GM18502 (cell line): ENCODE results near the gene LIME1.
"Not testable (repeated sequence)": the region's sequence is repeated elsewhere in the genome, so short reads cannot be mapped to it uniquely, and the experiment has no call there.

ENCODE experiments used
- ATAC-seq: cut with Tn5 transposase; IDR thresholded peaks from one replicate; pipeline ENCODE4 v1.9.1; 2021; ENCODE audit warnings: mild to moderate bottlenecking; ENCODE audit not compliant: unreplicated experiment, poor library complexity

The LIME1 gene

DNA sequence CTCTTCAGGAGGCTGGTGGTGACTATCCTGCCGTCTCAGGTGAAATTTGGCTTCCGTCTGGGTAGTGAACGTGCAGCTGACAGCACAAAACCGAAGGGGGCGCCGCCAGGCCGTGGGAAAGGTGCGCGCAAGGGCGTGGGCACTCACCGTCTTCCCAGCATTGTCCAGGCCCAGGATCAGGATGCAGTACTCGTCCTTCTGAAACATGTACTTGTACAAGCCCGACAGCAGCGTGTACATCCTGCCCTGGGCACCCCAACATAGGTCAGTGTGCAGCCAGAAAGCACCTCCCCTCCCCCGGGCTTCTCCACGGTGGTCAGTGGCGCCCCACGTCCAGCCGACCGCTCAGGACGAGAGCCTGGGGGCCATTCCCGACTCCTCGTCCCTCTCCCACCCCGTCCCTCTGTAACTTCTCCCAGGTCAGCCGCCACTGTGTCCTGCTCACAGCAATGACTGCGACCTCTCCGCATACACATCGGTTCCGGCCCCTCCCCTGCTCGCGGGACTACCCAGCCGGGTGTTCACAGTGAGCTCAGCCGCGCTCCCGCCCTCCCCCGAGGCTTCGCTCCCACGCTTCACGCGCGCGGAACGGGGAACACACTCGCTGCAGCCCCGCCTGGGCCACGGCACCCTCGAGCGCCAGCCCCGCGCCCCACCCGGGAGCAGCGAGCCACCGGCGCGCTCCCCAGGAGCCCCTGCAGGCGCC is 29.5 kb upstream of the LIME1 start:
- ATAC-seq, result peak; percentile 42

DNA sequence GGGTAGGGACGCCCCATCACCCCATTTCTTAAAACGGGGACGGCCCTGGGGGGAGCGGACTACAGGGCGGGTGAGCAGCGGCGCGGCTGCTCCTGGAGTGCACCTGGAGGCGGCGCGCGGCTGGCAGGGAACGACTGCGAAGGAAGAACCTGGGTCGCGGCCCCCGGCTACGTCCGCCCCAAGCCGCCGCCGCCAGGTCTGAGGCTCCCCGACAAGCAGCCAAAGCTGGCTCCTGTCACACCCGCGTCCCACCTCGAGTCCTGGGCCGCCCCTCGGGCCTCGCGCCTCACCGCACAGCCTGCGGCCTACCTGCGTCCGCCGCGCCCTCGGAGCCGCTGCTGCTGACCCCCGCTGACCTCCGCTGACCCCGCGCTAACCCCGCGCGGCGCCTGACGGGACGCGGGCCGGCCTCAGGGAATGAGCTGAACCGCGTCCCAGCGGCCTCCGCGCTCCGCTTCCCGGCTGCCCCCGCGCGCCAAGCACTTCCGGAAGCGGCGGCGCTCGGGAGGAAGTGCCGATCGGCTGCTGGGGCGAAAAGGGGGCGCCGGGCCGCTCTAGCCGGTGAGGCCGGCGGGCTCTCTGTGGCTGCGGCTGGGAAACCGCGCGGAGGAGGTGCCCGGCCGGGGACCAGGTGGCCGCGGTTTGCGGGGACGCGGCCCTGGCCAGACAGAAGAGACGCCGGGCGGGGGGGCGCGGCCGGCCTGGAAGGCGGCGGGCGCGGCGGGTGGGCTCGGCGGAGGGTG is 28.7 kb upstream of the LIME1 start, which contains the start of the genes ARFRP1 and ZGPAT:
Gene ARFRP1, minus strand, starts transcription at position 419 of the 743 bp plus-strand sequence. CDS start 885 bp downstream, outside the sequence.
Gene ZGPAT, plus strand, starts transcription at position 482 of the 743 bp plus-strand sequence. CDS start 542 bp downstream, outside the sequence.
- peak; percentile 66 for ATAC-seq

DNA sequence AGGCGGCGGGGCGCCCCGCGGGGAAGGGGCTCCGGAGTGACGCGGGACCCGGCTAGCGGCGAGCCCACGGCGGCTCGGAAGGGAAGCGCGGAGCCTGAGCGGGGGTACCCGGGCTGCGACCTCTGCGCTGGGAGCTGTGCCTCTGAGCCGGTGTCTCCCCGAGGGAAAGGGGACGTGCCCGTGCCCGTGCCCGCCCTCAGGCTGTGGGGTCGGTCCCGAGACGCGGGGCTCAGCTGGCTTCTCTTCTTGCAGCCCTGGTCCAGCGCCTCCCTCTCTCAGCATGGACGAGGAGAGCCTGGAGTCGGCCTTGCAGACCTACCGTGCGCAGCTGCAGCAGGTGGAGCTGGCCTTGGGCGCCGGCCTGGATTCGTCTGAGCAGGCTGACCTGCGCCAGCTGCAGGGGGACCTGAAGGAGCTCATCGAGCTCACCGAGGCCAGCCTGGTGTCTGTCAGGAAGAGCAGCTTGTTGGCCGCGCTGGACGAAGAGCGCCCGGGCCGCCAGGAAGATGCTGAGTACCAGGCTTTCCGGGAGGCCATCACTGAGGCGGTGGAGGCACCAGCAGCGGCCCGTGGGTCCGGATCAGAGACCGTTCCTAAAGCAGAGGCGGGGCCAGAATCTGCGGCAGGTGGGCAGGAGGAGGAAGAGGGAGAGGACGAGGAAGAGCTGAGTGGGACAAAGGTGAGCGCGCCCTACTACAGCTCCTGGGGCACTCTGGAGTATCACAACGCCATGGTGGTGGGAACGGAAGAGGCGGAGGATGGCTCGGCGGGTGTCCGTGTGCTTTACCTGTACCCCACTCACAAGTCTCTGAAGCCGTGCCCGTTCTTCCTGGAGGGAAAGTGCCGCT is 27.9 kb upstream of the LIME1 start:
- peak; percentile 19 for ATAC-seq

DNA sequence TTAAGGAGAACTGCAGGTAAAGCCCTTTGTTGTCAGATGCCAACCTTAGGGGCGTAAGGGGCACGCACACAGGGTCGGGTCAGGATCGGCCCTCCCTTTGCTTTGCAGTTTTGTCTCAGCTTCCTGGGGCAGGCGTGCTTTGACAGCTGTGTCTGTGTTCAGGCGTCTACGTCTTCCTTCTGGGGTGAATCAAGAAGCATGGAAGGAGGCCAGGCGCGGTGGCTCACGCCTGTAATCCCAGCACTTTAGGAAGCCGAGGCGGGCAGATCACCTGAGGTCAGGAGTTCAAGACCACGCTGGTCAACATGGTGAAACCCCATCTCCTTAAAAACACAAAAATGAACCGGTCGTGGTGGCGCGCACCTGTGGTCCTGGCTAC is 27.3 kb upstream of the LIME1 start:
- ATAC-seq, result no peak

DNA sequence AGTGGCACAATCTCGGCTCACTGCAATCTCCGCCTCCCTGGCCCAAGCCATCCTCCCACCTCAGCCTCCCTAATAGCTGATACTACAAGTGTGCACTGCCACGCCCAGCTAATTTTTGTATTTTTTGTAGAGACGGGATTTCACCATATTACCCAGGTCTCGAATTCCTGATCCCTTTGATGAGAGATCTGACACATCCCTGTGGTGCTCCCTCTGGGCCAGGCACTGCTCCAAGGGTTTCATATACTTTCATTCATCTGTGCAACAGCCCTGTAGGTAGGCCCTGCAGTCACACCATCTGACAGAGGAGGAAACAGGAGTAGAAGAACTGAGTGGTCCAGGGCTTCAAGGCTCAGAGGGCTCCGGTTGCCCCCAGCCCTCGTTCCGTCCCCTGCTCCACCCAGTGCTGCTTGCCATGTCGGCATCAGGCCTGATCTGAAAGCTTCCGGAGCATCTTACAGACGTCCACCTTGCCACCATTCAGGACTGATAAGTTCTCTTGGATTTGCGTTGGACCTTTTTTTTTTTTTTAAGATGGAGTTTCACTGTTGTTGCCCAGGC is 25.3 kb upstream of the LIME1 start:
- no peak for ATAC-seq

DNA sequence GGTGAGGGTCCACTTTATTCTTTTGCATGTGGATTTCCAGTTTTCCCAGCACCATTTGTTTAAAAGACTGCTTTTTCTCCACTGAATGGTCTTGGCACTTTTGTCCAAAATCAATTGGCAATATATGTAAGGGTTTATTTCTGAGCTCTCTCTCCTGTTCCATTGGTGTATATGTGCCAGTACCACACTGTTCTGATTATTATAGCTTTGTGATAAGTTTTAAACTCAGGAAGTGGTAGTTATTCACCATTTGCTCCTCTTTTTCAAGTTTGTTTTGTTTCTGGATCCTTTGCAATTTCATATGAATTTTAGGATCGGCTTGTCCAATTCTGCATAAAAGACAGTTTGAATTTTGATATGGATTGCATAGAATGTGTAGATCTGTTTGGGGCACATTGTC is 24.3 kb upstream of the LIME1 start:
- ATAC-seq, result no peak

DNA sequence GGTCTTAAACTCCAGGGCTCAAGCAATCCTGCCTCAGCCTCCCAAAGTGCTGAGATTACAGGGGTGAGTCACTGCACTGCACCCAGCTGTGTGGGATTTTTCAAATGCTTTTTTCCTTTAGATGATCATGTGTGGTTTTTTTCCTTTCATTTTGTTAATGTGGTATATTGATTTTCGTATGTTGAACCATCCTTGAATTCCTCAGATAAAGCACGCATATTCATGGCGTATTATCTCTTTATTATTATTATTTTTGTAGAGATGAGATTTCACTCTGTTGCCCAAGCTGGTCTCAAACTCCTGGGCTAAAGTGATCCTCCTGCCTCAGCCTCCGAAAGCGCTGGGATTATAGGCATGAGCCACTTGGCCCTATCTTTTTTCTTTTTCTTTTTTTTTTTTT is 21.6 kb upstream of the LIME1 start:
- ATAC-seq, result no peak

DNA sequence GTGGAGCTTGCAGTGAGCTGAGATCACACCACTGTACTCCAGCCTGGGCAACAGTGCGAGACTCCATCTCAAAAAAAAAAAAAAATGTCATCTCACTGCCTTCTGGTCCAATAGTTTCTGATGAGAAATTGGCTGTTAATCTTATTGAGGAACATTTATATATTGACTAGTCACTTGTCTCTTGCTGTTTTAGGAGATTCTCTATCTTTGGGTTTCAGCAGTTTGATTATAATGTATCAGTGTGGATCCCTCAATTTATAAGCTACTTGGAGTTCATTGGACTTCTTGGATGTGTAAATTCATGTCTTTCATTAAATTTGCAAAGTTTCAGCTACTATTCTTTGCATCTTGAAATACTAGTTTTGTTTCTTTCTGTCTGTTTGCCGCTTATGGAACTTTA is 17.5 kb upstream of the LIME1 start:
- ATAC-seq, result no peak

DNA sequence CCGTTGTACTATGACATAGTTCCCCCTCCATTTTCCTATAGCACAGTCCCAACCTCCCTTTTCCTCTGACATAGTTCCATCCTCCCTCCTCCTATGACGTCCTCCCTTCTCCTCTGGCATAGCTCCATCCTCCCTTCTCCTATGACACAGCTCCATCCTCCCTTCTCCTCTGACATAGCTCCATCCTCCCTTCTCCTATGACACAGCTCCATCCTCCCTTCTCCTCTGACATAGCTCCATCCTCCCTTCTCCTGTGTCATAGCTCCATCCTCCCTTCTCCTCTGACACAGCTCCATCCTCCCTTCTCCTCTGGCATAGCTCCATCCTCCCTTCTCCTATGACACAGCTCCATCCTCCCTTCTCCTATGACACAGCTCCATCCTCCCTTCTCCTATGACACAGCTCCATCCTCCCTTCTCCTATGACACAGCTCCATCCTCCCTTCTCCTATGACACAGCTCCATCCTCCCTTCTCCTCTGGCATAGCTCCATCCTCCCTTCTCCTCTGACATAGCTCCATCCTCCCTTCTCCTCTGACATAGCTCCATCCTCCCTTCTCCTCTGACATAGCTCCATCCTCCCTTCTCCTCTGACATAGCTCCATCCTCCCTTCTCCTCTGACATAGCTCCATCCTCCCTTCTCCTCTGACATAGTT is 13.4 kb upstream of the LIME1 start:
- not testable (repeated sequence) for ATAC-seq

DNA sequence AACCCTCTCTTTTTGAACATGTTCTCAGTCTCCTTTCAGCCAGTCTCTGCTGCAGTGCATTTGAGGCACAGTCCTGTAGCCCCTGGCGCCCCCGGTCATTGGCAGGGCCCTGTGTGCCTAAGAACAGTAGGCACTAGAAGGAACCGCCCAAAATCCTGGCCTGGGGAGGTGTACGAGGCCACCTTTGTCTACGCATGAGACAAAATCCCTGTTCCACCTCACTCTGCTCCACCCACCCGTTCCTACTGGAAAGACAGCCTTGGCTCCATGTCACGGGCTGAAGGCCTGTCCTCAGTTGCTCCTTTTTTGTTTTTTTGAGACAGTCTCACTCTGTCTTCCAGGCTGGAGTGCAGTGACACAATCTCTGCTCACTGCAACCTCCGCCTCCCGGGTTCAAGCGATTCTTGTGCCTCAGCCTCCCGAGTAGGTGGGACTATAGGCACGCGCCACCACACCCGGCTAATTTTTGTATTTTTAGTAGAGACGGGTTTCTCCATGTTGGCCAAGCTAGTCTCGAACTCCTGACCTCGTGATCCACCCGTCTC is 6.2 kb upstream of the LIME1 start:
- ATAC-seq, result not testable (repeated sequence)

DNA sequence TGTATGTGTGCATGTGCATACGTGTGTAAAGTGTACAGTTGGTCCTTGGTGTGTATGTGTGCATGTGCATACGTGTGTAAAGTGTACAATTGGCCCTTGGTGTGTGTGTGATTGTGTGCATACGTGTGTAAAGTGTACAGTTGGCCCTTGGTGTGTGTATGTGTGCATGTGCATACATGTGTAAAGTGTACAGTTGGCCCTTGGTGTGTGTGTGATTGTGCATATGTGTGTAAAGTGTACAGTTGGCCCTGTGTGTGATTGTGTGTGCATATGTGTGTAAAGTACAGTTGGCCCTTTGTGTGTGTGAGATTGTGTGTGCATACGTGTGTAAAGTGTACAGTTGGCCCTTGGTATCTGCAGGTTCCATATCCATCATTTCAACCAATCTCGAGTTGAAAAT is 5.1 kb upstream of the LIME1 start:
- ATAC-seq, result no peak

DNA sequence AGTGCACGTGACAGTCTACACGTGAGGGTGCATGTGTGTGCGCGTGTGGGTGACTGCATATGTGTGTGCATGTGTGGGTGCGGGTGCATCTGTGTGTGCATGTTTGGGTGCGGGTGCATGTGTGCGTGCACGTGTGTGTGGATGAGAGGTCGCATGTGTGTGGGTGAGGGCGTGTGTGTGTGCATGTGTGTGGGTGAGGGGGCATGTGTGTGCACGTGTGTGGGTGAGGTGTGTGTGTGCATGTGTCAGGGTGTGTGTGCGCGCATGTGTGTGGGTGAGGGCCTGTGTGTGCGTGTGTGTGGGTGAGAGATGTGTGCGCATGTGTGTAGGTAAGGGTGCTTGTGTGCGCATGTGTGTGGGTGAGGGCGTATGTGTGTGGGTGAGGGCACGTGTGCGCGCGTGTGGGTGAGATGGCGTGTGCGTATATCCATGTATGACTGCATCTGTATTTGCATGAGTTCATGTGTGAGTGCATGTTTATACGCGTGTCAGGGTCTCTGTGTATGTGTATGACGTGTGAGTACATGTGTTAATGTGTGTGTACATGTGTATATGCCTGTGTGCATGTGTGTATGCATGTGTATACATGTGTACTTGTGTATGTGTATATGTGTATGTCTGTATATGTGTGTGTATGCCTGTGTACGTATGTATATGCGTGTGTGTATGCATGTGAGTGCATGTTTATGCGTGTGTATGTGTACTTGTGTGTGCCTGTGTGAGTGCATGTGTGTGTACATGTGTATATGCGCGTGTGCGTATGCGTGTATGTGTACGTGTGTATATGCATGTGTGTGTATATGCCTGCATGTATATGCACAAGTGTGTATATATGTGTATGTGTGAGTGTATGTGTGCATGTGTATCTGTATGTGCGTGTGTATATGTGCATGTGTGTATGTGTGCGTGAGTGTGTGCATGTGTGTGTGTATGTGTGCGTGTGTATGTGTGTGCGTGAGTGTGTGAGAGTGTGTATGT is 4.1 kb upstream of the LIME1 start:
- ATAC-seq, result no peak

DNA sequence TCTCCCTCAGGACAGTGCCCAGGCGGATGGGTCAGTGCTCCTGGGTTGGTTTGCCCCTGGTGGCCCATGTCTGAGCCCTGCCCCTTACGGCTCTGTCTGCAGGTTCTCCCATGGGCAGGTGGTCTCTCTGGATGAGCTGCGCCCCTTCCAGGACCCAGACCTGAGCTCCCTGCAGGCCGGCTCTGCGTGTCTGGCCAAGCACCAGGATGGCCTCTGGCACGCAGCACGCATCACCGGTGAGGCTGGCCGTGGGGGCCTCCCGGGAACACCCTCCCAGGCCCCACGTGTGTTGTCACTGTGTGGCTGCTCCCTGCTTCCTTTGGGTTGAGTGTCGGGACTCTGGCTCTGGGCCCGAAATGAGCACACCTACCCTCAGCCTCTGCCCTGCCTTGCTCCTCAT is 3.3 kb upstream of the LIME1 start:
- ATAC-seq, result no peak

DNA sequence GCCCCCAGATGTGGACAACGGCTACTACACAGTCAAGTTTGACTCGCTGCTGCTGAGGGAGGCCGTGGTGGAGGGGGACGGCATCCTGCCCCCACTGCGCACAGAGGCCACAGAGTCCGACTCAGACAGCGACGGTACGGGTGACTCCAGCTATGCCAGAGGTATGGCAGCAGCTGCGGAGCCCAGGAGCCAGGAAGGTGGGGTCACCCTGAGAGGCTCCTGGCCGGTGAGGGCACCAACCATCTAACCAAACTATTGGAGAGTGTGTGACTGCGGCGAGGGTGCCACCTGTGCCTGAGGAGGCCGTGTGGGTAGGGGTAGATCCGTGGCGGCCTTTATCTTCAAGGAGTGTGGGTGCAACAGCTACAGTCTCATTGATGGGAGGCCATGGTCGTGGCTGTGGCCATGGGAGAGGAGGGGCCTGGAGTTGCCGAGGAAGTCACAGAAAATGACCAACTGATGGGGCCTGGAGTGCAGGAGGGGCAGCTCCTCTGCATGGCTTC is 2.8 kb upstream of the LIME1 start:
- no peak for ATAC-seq

DNA sequence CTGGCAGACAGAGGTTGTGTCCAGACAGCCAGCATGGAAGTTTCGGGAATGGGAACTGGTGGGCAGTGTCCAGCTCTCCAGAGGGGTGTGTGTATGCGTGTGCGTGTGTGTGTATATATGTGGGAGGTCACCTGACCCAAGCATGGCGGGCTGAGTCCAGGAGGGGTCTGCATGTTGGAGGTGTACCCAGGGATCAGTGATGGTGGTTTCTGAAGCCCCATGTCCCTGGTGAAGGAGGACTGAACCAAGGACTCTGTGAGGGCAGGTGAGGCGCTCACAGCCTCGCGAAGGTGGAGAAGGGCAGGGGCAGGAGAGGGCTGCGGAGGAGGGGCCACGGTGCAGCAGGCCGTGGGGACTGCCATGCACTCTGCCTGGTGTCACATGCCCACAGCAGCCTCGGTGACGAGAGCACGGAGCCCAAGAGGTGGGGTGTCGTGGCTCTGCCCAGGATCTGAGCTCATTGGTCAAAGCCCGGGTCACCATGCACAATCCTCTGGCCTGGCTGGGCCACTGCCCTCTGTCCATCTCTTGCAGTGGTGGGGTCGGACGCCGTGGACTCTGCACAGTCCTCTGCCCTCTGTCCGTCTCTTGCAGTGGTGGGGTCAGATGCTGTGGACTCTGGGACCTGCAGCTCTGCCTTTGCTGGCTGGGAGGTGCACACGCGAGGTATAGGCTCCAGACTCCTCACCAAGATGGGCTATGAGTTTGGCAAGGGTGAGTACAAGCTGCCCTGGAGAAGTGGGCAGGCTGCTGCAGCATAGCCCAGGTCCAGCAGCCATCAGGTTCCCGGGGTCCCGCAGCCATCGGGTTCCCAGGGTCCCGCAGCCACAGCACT is 2.1 kb upstream of the LIME1 start:
- no peak for ATAC-seq

DNA sequence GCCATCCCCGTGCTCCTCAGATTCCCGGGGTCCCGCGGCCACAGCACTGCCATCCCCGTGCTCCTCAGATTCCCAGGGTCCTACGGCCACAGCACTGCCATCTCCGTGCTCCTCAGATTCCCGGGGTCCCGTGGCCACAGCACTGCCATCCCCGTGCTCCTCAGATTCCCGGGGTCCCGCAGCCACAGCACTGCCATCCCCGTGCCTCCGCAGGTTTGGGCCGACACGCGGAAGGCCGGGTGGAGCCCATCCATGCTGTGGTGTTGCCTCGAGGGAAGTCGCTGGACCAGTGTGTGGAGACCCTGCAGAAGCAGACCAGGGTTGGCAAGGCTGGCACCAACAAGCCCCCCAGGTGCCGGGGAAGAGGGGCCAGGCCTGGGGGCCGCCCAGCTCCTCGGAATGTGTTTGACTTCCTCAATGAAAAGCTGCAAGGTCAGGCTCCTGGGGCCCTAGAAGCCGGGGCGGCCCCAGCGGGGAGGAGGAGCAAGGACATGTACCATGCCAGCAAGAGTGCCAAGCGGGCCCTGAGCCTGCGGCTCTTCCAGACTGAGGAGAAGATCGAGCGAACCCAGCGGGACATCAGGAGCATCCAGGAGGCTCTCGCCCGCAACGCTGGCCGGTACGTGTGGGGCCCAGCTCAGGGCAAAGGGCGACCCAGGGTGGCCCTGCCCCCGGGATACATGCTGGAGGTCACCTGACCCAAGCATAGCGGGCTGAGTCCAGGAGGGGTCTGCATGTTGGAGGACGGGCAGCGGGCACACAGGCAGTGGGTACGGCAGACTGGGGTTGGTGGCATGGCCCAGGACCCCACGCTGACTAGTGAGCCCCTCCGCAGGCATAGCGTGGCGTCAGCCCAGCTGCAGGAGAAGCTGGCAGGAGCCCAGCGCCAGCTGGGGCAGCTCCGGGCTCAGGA is 1.3 kb upstream of the LIME1 start:
- no peak for ATAC-seq
